SH-SY5Y (cell line): ENCODE data around the gene DNTTIP2.

Experiments used
- GATA2 ChIP-seq: IDR thresholded peaks from 2 replicates; pipeline ENCODE4 v1.6.1; 2011; ENCODE audit warnings: mild to moderate bottlenecking, low read depth, low read length
- GATA3 ChIP-seq: IDR thresholded peaks from 2 replicates; pipeline ENCODE4 v1.6.1; 2011; ENCODE audit warnings: low read depth, mild to moderate bottlenecking, low read length, moderate library complexity

DNA sequence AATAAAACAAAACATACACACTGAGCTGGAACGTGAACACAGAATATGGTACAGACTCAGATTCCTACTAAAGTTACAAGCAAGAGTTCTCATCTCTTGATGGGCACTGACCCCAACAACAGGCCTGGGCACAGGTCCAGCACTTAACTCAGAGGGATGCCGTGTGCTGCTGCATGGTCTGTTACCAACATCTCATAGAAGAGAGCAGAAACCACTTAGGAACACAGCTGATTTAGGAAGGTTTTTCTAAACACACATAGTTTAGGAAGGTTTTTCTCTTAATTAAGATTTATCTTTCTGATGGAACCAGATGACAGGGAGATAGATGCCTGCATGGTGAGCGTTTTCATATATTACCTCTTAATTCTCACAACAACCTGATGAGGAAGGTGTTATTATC is 28.7 kb upstream of the DNTTIP2 start:
- no peak for TF ChIP-seq GATA2
- no peak for TF ChIP-seq GATA3
